HG03139 (cell line): ENCODE measurements around the gene ZNRD2.

Experiments used
- ATAC-seq: cut with Tn5 transposase; IDR thresholded peaks from one replicate; pipeline ENCODE4 v1.9.1; 2021; ENCODE audit not compliant: unreplicated experiment

The ZNRD2 gene

GRCh38 chr11:65586247-65586630, 16.0 kb downstream of the ZNRD2 start:
- ATAC-seq = no peak

DNA sequence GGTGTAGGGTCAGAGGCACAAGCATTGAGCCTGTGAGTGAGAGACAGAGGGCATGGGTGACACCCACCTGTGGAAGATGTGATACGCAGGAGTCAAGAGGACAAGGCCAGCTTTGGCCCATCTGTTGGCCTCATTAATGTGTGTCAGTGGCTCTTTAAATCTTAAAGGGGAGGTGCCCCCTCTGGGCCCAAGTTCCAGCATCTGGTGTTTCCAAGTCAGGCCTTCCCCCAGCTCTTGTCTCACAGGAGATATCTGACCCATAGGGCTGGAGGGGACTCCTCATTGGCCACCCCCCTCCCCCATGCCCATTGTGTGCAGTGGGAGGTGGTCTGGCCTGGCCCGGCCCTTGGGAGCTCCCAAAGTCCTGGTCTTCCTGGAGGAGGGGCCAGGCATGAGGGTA, 16.4 kb downstream of the ZNRD2 start:
- ATAC-seq = no peak

GRCh38 chr11:65588199-65589054, 18.1 kb downstream of the ZNRD2 start:
- peak; percentile 71 for ATAC-seq

GRCh38 chr11:65589444-65590239, 19.4 kb downstream of the ZNRD2 start:
- ATAC-seq = no peak

GRCh38 chr11:65590240-65590738, 20.0 kb downstream of the ZNRD2 start:
- no peak for ATAC-seq

- no peak for ATAC-seq
Observed at GRCh38 chr11:65591939-65592857, 21.9 kb downstream of the ZNRD2 start.

GRCh38 chr11:65592858-65593517, 22.7 kb downstream of the ZNRD2 start:
- ATAC-seq = no peak

GRCh38 chr11:65593518-65594414, 23.5 kb downstream of the ZNRD2 start:
- no peak for ATAC-seq

DNA sequence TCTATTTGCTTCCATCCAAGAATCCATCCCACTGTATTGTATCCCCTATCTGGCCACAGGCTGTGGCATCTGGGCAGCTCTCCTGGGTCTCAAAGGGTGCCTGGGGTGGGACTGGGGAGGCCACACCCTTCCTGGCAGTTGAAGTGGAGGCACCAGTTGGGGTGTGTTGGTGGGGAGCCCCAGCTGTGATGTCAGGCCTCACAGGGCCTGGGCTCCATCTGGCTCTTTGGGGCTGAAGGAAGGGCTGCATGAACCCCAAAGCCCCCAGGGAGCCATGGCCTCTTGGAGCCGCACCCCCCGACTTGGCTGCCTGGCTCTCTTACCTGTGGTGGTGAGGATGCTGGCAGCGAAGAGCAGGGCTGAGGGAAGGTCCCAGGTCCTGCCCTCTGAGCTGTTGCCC, 24.9 kb downstream of the ZNRD2 start:
- ATAC-seq = no peak

- no peak for ATAC-seq
Observed at GRCh38 chr11:65595543-65596281, 25.4 kb downstream of the ZNRD2 start, which contains the start of gene KCNK7. Gene KCNK7, minus strand, starts transcription at chr11:65595800. Its CDS starts 28 bp downstream, at chr11:65595772.

DNA sequence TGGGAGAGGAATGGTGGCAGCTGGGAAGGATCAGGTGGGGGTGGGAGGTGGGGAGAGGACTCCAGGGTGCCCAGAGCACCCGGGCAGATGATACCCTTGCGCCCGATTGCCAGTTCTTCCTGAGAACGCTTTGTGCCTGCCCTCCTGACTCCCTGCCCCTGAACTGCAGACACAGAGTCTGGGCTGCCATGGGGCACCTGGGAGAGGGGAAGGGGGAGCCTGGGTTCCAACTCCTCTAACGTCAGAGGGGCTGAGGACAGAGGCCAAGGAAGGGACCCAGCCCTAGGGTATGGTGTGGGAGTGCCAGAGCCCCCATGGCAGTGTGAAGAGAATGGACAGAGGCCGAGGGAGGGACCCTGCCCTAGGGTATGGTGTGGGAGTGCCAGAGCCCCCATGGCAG, 26.2 kb downstream of the ZNRD2 start:
- ATAC-seq = no peak

DNA sequence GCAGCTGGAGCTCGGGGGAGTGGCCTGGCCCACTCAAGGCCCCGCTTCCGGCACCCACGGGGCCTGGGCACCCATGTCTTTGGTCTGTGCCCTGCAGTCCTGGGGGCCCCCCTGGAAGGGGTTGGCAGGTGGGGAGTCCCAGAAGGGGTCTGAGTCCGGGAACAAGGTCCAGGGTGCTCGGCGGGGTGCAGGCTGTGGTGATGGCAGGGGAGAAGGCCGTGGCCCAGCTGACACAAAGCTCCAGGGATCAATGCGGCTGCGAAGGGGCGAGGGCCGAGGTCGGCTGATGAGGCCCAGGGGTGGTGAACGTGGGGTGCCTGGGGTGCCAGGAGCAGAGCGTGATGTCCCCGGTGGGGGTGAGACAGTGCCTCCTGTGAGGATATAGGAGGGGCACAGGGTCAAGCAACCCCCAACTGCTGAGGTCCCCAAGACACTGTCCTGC, 28.0 kb downstream of the ZNRD2 start:
- no peak for ATAC-seq

- ATAC-seq = no peak
Observed at GRCh38 chr11:65599216-65599954, 29.1 kb downstream of the ZNRD2 start.

GRCh38 chr11:65599955-65600246, 29.6 kb downstream of the ZNRD2 start:
- ATAC-seq = no peak

DNA sequence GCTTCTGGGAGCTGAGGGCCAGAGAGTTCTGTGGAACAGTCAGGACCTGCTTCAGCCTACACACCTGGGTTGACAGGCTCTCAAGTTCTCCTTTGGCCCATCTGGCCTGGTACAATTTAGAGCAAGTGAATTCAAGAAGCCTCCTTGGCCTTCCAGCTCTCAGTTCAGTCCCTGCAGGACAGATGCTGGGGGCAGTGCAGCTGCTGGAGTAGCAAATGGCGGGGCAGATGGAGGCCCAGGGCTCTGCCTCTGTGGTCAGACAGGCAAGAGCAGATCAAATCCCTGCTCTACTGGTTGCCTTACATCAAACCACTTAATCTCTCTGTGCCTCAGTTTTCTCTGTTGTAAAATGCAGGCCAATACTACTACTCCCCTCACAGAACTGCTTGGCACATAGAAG, 34.0 kb downstream of the ZNRD2 start:
- ATAC-seq = no peak

DNA sequence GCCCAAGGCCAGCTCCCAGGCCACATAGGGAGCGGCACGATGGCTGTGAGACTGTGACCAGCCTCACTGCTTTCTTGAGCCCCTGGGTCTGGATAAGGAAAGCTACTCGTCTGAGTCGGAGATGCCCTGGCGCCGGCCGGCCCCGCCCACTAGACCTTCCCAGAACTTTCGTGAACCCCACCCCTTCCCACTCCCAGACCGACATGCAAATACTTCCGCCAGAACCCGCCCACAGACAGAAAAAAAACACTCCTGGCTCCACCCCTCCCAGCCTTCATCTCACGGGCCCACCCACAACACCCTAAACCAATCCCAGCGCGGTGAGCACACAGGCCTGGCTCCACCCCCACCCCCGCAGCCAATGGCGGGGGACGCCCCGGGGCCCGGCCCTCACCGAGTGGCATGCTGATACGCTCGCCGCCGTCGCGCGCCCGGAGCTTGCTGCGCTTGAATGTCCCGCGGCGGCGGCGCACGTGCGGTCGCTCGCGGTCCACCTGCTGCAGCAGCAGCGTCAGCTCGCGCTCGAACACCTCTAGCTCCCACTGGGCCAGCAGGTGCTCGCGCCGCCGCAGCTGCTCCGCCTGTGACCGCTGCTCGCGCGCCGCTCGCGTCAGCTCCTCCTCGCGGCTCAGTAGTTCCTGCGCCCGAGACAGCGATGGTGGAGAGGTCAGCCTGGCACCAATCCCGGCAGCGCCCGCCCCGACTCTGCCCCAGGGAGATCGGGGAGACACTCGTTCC, 36.8 kb downstream of the ZNRD2 start:
- ATAC-seq = no peak
